Astrocyte of the spinal cord (primary cell): ENCODE results near the gene NAV1.

Experiments
- DNase-seq: peaks from one replicate; pipeline ENCODE4 v3.0.0; 2011; ENCODE audit warnings: low read depth, low spot score
- H3K4me3 ChIP-seq: 2 replicates; pipeline ENCODE4 v1.5.1; 2011; ENCODE audit warnings: low read depth, mild to moderate bottlenecking, low read length, moderate library complexity
- in situ Hi-C: cut with HindIII; loops from 2 replicates; pipeline ENCODE4 v1.10.0; 2017; ENCODE audit warnings: low sequenced_read_pairs
- TF ChIP-seq, protein P1 (sequence below): IDR thresholded peaks from 2 replicates; pipeline ENCODE4 v1.5.1; 2012; ENCODE audit warnings: low read depth, mild to moderate bottlenecking, low read length, inconsistent platforms

The NAV1 gene

DNA sequence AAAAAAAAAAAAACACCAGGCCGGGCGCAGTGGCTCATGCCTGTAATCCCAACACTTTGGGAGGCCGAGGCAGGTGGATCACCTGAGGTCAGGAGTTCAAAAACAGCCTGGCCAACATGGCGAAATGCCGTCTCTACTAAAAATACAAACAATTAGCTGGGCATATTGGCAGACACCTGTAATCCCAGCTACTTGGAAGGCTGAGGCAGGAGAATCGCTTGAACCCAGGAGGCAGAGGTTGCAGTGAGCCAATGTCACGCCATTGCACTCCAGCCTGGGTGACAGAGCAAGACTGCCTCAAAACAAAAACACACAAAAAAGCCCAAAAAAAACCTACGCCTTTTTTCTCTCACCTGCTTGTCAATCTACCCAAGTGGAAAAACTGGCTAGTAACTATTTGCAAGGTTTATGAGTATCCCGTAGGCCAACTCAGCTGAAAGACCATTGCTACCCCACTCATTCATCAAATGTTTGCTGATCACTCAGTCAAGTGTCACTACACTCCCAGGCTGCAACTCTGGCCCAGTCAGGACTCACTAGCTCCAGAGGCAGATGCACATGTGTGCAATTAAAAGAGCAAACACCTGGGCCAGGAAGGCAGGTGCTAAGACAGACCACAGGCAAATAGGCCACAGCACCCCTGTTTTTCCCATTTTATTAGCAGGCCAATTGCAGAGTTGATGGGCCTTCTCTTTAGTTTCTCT is 34.0 kb upstream of the NAV1 start:
- TF ChIP-seq, protein P1, sequence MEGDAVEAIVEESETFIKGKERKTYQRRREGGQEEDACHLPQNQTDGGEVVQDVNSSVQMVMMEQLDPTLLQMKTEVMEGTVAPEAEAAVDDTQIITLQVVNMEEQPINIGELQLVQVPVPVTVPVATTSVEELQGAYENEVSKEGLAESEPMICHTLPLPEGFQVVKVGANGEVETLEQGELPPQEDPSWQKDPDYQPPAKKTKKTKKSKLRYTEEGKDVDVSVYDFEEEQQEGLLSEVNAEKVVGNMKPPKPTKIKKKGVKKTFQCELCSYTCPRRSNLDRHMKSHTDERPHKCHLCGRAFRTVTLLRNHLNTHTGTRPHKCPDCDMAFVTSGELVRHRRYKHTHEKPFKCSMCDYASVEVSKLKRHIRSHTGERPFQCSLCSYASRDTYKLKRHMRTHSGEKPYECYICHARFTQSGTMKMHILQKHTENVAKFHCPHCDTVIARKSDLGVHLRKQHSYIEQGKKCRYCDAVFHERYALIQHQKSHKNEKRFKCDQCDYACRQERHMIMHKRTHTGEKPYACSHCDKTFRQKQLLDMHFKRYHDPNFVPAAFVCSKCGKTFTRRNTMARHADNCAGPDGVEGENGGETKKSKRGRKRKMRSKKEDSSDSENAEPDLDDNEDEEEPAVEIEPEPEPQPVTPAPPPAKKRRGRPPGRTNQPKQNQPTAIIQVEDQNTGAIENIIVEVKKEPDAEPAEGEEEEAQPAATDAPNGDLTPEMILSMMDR: no peak
- in situ Hi-C loops: no loop called here
- DNase-seq: no peak
- peak overlapping the region; percentile 79 for H3K4me3 ChIP-seq

DNA sequence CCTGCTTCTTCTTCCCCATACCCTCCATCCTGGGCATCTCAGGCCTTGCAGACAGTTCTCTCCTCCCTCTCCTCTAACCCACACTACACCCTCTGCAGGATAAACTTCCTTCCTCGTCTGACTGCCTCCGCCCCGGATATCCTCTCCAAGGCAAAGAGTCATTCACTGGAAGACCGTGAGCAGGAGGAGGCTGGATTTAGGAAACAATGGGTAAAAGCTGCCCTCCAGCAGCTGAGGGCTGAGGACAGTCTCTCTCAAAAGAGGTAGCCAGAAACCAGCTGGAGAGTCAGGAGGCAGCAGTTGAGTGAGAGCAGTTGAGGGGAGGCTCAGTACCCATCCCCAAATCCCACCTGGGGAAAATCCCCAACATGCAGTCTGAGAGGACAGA is 33.4 kb upstream of the NAV1 start:
- in situ Hi-C loops: no loop called here

DNA sequence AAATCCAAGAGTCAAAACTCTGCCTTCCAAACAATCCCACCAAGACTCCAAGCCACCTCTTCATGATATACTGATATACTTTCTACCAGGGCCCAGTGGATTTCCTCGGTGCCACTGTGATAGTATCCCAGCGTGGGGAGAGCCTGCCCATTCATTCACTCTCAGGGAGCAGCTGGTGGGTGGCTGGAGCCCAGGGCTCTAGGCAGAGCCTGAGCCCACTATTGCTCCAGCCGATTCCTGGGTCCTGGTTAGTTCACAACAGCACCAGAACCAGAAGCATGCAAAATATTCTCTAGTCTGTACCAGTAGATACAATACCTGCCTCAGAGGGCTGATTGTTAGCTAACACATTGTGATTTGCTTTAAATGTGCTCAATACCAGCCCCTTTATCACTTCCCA is 32.8 kb upstream of the NAV1 start:
- in situ Hi-C loops: no loop called here
- TF ChIP-seq, protein P1: no peak
- DNase-seq: no peak
- peak overlapping the region; percentile 79 for H3K4me3 ChIP-seq

More for the DNA sequence above, 33.4 kb upstream of the NAV1 start:
- TF ChIP-seq, protein P1: no peak
- peak; percentile 64 for DNase-seq
- H3K4me3 ChIP-seq: peak overlapping the region; percentile 79

DNA sequence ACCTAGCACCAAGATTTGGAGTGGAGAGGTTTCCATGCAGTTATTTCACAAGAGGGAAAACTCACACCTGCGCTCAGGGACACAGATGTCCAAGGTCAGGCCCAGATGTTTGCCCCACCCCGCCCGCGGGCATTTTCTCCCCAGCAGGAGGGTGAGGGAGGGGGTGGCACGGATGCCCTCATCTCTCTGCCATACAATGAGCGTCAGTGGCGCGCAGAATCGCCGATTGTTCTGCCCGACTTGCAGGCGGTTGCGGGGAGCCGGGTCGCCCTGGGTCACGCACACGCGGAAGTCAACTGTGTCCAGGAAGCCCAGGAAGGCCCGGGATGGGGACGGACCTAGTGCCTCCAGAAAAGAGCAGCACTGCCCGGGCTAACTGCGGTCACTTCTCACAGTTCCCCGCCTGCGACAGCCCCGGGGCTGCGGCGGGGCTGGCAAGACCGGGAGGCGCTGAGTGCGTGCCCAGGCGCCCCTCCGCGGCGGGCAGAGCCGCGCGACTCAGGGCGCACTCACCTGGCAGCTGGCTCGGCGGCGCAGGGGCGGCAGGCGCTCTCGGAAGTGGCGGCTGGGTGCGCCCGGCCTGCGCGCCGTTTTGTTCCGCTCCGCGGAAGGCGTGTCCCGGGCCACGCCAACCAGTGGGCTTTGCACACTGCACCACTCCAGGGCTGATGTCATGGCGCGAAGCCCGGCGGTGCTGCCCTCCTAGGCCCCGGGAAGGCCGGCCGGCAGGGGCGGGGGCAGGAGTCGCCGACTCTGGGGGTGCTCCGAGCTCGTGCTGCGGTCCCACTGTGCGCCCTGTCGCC is 32.2 kb upstream of the NAV1 start, which contains the start of gene CSRP1:
CSRP1 (minus strand) TSS at position 567 of the 803 bp plus-strand sequence. CDS start 10,820 bp downstream, outside the sequence.
- TF ChIP-seq, protein P1: no peak
- in situ Hi-C loops: no loop called here
- peak; percentile 84 for DNase-seq
- peak within 1 kb of the TSS; percentile 79 for H3K4me3 ChIP-seq

DNA sequence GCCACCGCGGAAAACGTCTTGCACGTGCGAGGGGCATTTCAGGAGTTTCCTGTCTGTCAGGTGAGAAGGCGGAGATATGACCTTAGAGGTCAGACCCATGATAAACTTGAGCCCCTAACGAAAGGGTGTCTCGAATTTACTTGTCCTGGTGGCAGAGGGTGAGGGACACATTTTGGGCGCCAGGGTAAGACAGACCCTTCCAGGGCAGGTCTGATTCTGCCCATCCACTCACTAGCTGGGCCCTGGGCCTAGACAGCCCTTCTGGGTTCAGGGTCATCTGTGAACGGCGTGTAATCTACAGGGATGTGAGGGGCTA is 31.6 kb upstream of the NAV1 start:
- TF ChIP-seq, protein P1: no peak
- in situ Hi-C loops: no loop called here
- peak overlapping the region; percentile 79 for H3K4me3 ChIP-seq
- no peak for DNase-seq

DNA sequence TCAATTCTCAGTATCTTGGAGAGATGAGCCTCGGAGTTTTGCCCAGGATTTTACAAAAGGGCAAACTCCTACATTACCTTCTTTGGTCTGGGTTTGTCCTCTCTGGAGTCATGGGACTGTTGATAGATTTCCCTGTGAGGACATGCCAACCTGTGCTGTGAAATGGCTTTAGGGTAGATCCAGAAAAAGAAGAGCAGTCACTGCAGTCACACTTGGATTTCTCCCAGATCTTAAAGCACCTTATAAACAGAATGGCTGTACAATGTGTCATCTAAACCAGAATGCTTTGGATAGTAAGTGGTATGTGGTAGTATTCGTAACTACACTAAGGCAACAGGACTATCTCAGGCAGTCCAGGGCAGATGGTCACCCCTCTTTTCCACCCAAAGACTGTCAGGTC is 30.1 kb upstream of the NAV1 start:
- no peak for DNase-seq
- H3K4me3 ChIP-seq: no peak overlapping the region
- in situ Hi-C loops: no loop called here
- TF ChIP-seq, protein P1: no peak
